NCI-H774 (cell line): Measurements from ENCODE around the gene GNGT1.
"Not testable (repeated sequence)": the region's sequence is repeated elsewhere in the genome, so short reads cannot be mapped to it uniquely, and the experiment has no call there.

Experiments
- DNase-seq: peaks from one replicate; lab custom pipeline; 2025; lab: John Stamatoyannopoulos, UW

Gene GNGT1

GRCh38 chr7:93910076-93910994 lies 4.0 kb downstream of the GNGT1 start:
- DNase-seq: no peak

- not testable (repeated sequence) for DNase-seq
These were observed 4.9 kb downstream of the GNGT1 start for GRCh38 chr7:93911242-93911641.

GRCh38 chr7:93911661-93912060 lies 5.3 kb downstream of the GNGT1 start:
- DNase-seq: not testable (repeated sequence)

- no peak for DNase-seq
These were observed 6.8 kb downstream of the GNGT1 start for GRCh38 chr7:93913197-93913596.

- DNase-seq: no peak
These were observed 8.3 kb downstream of the GNGT1 start for GRCh38 chr7:93914581-93915066.

GRCh38 chr7:93915206-93915842 lies 9.0 kb downstream of the GNGT1 start:
- DNase-seq: not testable (repeated sequence)

- DNase-seq: not testable (repeated sequence)
These were observed 9.5 kb downstream of the GNGT1 start for GRCh38 chr7:93915888-93916287.

GRCh38 chr7:93916315-93916714 lies 9.9 kb downstream of the GNGT1 start:
- not testable (repeated sequence) for DNase-seq

- no peak for DNase-seq
These were observed 14.3 kb downstream of the GNGT1 start for GRCh38 chr7:93920496-93921182.

GRCh38 chr7:93921186-93921585 lies 14.8 kb downstream of the GNGT1 start:
- DNase-seq: no peak

GRCh38 chr7:93921607-93922566 lies 15.5 kb downstream of the GNGT1 start, which contains the start of gene GNG11:
TSS of gene GNG11 (plus strand) at chr7:93921735. CDS start at chr7:93922138, 403 bp downstream.
- peak; percentile 32 for DNase-seq

- no peak for DNase-seq
These were observed 16.9 kb downstream of the GNGT1 start for GRCh38 chr7:93923296-93923695.

- DNase-seq: no peak
These were observed 17.6 kb downstream of the GNGT1 start for GRCh38 chr7:93923942-93924341.

- DNase-seq: no peak
These were observed 20.4 kb downstream of the GNGT1 start for GRCh38 chr7:93926800-93927199.

GRCh38 chr7:93927585-93927984 lies 21.2 kb downstream of the GNGT1 start:
- DNase-seq: no peak

GRCh38 chr7:93931655-93932054 lies 25.3 kb downstream of the GNGT1 start:
- no peak for DNase-seq

GRCh38 chr7:93933156-93933555 lies 26.8 kb downstream of the GNGT1 start:
- no peak for DNase-seq

GRCh38 chr7:93935102-93935501 lies 28.7 kb downstream of the GNGT1 start:
- DNase-seq: no peak

GRCh38 chr7:93937818-93938217 lies 31.5 kb downstream of the GNGT1 start:
- no peak for DNase-seq

GRCh38 chr7:93938293-93938692 lies 31.9 kb downstream of the GNGT1 start:
- no peak for DNase-seq

- DNase-seq: no peak
These were observed 35.6 kb downstream of the GNGT1 start for GRCh38 chr7:93941945-93942344.
